T-helper 17 cell (primary cell): Measurements from ENCODE around the gene MGAT4A. TPM values are rescaled to one million over a fixed set of nuclear protein-coding genes. Genes with fewer than 3 reads are reported as not detected.
A peak's percentile ranks its signal among the peaks of the same experiment; 100 is the strongest.

Source experiments
- ATAC-seq: fragments of 150-1000 bp; cut with Tn5 transposase; 2 replicates; pipeline ENCODE4 v1.10.0; 2021; ENCODE audit warnings: mild to moderate bottlenecking, moderate library complexity
- DNase-seq, 3 donors: peaks; one replicate each; pipeline versions ENCODE4 v3.0.0 to v3.0.0-alpha.2; 2020 to 2021
- H3K9me3 ChIP-seq: one replicate; pipeline ENCODE4 v1.7.0; 2013; ENCODE audit warnings: low read length, mild to moderate bottlenecking; ENCODE audit not compliant: control insufficient read depth, poor library complexity, severe bottlenecking
- H3K27ac Mint-ChIP-seq: one replicate; pipeline ENCODE4 v1.8.0; 2022; ENCODE audit warnings: mild to moderate bottlenecking, moderate library complexity, mixed read lengths
- H3K27me3 Mint-ChIP-seq: one replicate; pipeline ENCODE4 v1.8.0; 2022; ENCODE audit warnings: mixed read lengths
- H3K36me3 Mint-ChIP-seq: one replicate; pipeline ENCODE4 v1.8.0; 2022; ENCODE audit warnings: low read depth, mixed read lengths
- H3K4me1 Mint-ChIP-seq: one replicate; pipeline ENCODE4 v1.8.0; 2022; ENCODE audit warnings: mild to moderate bottlenecking, mixed read lengths
- H3K4me3 Mint-ChIP-seq: one replicate; pipeline ENCODE4 v1.8.0; 2022; ENCODE audit warnings: mild to moderate bottlenecking, moderate library complexity, mixed read lengths
- total RNA-seq, 4 donors: library from RNA in 2 of 4; stranded (reverse) in 2 of 4; gene quantifications; one replicate each; pipeline ENCODE4 v1.2.3 and lab custom pipeline; 2022 to 2026

Gene MGAT4A
- total RNA-seq, 2 donors from 2014 or later: 187 to 205 TPM

DNA sequence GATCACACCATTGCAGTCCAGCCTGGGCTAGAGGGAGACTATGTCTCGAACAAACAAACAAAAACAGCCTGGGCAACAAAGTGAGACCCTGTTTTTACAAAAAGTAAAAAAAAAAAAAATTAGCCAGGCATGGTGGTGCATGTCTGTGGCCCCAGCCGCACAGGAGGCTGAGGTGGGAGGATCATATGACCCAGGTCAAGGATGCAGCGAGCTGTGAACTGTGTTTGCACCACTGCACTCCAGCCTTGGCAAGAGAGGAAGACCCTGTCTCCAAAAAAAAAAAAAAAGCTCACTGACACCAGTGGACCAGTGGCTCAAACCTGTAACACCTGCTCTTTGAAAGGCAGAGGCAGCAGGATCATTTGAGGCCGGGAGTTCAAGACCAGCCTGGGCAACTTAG lies 82.5 kb downstream of the MGAT4A start:
- H3K27me3 Mint-ChIP-seq: no peaks in the 10 kb centered on the region
- ATAC-seq (no peak), DNase-seq (no peak)
- no peak overlapping the region for H3K4me3 Mint-ChIP-seq
- H3K9me3 ChIP-seq: no peaks in the 10 kb centered on the region
- H3K27ac Mint-ChIP-seq: peak overlapping the region; percentile 94
- peaks cover 43% of the 10 kb centered on the region for H3K4me1 Mint-ChIP-seq
- H3K36me3 Mint-ChIP-seq: peaks cover 13% of the 10 kb centered on the region

DNA sequence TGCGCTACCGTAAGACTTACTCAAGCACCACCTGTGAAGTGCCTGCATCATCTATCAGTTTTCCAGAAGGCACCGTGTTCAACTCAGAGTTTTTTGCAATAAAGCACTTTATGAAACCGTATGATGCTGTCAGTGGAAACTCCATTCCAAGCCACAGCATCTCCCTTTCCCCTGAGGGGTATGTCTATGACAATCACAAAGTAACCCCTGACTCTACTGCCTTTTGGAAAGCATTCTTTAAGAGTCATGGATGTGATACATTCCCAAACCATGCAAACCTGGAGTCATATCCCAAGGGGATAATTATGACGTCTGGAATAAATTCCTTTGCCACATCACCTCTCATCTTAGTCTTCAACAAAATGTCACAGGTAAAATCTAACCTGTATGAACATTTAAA lies 83.3 kb downstream of the MGAT4A start:
- peak overlapping the region; percentile 81 for H3K27ac Mint-ChIP-seq
- H3K36me3 Mint-ChIP-seq: peaks cover 11% of the 10 kb centered on the region
- no peaks in the 10 kb centered on the region for H3K9me3 ChIP-seq
- no peak for ATAC-seq
- H3K4me3 Mint-ChIP-seq: no peak overlapping the region
- no peaks in the 10 kb centered on the region for H3K27me3 Mint-ChIP-seq
- peaks cover 34% of the 10 kb centered on the region for H3K4me1 Mint-ChIP-seq
- DNase-seq: no peak

DNA sequence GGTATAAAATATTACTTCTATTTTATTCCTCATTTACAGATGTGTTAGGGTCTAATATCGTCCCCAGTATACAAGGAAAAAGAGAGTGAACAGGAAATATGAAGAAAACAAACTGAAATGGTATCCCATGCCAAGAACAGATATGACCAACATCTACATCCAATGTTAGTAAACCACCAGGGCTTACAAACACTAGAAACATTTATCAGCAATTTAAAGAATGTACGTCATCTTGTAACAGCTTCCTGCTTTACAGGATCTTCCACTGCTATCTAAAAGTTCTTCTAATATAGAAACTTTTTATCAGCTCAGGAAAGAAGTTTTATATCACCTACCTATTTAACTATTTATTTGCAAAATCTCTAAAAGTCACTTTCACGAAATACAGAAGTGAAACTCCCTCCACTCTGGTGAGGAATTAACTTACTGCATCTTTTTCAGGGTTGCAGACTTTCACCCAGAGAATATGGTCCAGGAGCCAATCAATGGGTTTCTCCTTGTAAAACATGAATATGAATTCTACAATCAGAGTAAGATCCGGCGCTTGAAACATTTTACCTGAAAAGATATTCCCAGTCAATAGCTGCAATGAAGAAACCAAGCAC lies 87.3 kb downstream of the MGAT4A start:
- peaks cover 6% of the 10 kb centered on the region for H3K4me1 Mint-ChIP-seq
- no peak for DNase-seq
- no peaks in the 10 kb centered on the region for H3K27me3 Mint-ChIP-seq
- no peak for ATAC-seq
- H3K4me3 Mint-ChIP-seq: no peak overlapping the region
- H3K36me3 Mint-ChIP-seq: peaks cover 4% of the 10 kb centered on the region
- peak overlapping the region; percentile 81 for H3K27ac Mint-ChIP-seq
- no peaks in the 10 kb centered on the region for H3K9me3 ChIP-seq

DNA sequence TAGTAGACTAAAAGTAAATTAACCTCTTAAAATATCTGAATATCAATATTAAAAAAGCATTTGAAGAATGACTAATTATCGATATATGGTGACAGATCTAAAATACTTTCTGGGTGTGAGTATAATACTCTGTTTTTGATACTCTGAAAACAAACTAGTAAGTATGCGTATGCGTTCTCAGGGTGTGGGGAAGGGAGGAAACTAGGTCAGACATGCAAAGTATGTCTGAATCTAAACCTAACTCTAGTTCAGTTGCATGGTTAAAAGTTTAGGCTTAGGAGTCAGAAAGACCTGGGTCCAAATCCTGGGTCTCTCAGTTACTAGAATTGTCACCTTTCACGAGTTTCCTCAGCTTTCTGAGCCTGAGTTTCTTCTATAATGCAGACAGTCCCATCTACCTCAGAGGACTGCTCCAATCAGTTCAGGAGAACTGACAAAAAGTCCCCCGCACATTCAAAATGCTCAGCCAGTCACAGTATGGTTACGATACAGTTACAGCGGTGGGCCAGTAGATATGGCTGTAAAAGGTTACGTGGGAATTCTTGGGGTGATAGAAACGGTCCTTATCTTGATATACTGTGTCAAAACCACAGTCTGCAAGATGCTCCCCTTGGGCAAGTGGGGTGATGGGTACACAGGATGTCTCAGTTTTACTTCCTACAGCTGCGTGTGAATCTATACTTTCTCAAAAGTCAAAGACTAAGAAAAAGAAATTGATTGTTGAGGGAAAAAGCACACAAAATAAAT lies 93.4 kb downstream of the MGAT4A start:
- H3K27ac Mint-ChIP-seq: peak overlapping the region; percentile 87
- H3K27me3 Mint-ChIP-seq: no peaks in the 10 kb centered on the region
- DNase-seq (peak in 2 of 3 donors; percentile 25 to 40), ATAC-seq (peak; percentile 87)
- peaks cover 30% of the 10 kb centered on the region for H3K4me1 Mint-ChIP-seq
- no peaks in the 10 kb centered on the region for H3K9me3 ChIP-seq
- H3K4me3 Mint-ChIP-seq: peak overlapping the region; percentile 73
- peaks cover 12% of the 10 kb centered on the region for H3K36me3 Mint-ChIP-seq

DNA sequence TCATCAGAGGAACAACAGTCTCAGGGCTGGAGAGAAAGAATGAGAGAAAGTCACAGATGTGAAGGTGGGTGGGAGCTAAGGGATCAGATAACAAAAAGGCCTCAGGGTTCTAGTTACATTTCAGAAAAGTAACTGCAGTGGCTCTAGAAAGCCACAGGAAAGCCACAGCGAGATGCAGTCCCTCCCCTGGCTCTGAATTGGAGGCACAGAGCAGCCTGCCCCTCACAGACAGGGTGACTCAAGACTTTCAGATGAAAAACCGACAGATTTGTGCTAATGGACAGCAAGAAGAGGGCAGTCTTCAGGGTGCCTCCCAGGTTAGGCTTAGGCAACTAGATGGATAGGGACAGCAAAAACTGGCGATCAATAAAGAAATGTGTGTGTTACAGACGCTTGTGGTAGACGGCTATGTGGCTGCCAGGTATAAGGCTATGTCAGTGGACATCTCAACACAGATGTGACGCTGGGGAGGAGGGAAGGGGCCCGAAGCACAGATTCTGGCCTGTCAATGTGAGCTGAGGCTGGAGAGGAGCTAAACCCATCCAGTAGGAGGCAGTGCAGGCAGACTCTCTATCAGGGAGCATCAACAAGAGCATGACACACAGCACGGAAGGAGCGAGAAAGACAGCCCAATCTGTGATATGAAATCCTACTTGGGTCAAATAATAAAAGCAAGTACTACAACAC lies 96.4 kb downstream of the MGAT4A start:
- Mint-ChIP-seq H3K27me3 (no peaks in the 10 kb centered on the region), H3K4me1 (peaks cover 38% of the 10 kb centered on the region), H3K27ac (peak overlapping the region; percentile 96), H3K4me3 (peak overlapping the region; percentile 71), H3K36me3 (peaks cover 15% of the 10 kb centered on the region)
- peak in 1 of 3 donors; percentile 41 for DNase-seq
- ATAC-seq: peak; percentile 37
- H3K9me3 ChIP-seq: no peaks in the 10 kb centered on the region

DNA sequence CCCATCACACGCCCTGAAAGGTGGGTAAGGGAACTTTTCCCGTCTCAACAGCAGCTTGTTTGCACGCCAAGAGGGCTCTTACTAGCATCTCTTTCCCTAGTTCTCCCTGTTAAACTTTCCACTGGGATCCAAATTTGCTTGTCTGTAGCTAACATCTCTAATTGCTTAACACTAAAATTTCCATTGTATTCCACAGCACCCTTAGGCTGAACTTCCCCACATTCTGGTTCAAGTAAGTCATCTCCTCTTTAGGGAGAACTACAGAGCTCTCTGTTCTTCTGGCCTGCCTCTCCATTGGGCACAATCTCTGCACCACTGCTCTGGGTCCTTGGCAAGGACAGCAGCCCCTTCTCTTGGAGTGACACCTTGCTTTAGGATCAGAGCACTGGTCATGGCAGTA lies 98.6 kb downstream of the MGAT4A start:
- peaks cover 15% of the 10 kb centered on the region for H3K36me3 Mint-ChIP-seq
- ATAC-seq: no peak

DNA sequence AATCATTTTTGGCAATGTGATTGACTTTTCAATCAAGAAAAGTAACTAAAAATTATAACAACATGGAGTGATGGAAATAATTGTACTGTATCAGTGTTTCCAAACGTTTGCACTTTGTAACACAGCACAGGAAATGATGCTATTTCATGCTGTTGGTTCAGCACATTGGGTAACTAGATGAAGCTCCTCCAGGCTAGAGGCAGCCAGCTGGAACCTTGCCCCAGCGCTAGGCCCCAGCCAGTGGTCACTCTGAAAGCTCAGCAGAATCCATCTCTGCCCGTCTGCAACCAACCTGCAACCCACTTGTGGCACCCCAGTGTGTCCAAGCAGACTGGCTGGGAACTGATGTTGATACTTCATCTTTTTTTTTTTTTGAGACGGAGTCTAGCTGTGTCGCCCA lies 107.3 kb downstream of the MGAT4A start:
- Mint-ChIP-seq H3K4me3 (no peak overlapping the region), H3K4me1 (peaks cover 17% of the 10 kb centered on the region), H3K36me3 (peaks cover 11% of the 10 kb centered on the region), H3K27ac (no peak overlapping the region), H3K27me3 (no peaks in the 10 kb centered on the region)
- ATAC-seq (no peak), DNase-seq (no peak)
- H3K9me3 ChIP-seq: no peaks in the 10 kb centered on the region

More for the DNA sequence above, 98.6 kb downstream of the MGAT4A start:
- H3K27me3 Mint-ChIP-seq: no peaks in the 10 kb centered on the region
- H3K27ac Mint-ChIP-seq: peak overlapping the region; percentile 96
- DNase-seq: no peak
- H3K9me3 ChIP-seq: no peaks in the 10 kb centered on the region
- peaks cover 33% of the 10 kb centered on the region for H3K4me1 Mint-ChIP-seq
- H3K4me3 Mint-ChIP-seq: peak overlapping the region; percentile 57

DNA sequence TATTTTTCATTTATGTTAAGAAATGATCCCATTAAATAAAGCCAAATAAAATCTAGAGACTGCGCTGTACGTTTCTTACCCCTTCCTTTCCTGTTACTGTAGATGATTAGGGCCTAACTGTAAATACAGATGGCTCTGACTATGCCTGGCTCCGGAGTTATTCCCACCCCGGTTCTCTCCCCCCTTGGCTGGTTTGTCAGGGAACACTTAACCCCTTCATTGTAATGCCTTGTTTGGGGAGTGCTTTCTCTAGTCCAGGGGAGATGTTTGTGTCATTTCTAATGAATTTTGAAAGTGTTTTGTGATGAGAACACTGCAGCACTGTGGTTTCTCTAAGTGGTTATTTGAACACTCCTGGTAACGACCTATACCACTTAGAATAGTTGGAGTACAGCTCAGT lies 113.8 kb downstream of the MGAT4A start:
- no peak for ATAC-seq
- H3K9me3 ChIP-seq: no peaks in the 10 kb centered on the region
- no peaks in the 10 kb centered on the region for H3K27me3 Mint-ChIP-seq
- H3K27ac Mint-ChIP-seq: peak overlapping the region; percentile 34
- peaks cover 25% of the 10 kb centered on the region for H3K4me1 Mint-ChIP-seq
- H3K36me3 Mint-ChIP-seq: peaks cover 7% of the 10 kb centered on the region
- DNase-seq: no peak
- no peak overlapping the region for H3K4me3 Mint-ChIP-seq

DNA sequence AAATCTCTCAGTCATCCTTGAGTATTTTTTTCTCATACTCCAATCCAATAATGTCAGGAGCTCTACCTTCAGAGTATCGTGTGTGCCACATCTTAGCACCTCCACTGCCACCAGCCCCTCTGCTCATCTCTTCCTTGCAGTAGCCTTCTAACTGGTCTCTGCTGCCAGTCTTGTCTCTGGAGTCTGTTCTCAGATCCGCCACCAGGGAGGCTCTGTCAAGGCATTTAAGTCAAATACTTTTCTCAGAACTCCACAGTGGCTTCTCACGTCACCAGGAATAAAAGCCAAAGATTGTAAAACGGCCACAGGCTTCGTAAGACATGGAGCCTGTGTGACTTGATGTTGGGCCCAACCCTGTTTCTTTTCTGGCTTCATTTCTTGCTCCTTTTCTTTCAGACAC lies 115.5 kb downstream of the MGAT4A start:
- Mint-ChIP-seq H3K4me1 (peaks cover 30% of the 10 kb centered on the region), H3K27ac (peak overlapping the region; percentile 27), H3K36me3 (peaks cover 7% of the 10 kb centered on the region), H3K4me3 (no peak overlapping the region), H3K27me3 (no peaks in the 10 kb centered on the region)
- H3K9me3 ChIP-seq: no peaks in the 10 kb centered on the region
- peak; percentile 40 for ATAC-seq
- DNase-seq: no peak

DNA sequence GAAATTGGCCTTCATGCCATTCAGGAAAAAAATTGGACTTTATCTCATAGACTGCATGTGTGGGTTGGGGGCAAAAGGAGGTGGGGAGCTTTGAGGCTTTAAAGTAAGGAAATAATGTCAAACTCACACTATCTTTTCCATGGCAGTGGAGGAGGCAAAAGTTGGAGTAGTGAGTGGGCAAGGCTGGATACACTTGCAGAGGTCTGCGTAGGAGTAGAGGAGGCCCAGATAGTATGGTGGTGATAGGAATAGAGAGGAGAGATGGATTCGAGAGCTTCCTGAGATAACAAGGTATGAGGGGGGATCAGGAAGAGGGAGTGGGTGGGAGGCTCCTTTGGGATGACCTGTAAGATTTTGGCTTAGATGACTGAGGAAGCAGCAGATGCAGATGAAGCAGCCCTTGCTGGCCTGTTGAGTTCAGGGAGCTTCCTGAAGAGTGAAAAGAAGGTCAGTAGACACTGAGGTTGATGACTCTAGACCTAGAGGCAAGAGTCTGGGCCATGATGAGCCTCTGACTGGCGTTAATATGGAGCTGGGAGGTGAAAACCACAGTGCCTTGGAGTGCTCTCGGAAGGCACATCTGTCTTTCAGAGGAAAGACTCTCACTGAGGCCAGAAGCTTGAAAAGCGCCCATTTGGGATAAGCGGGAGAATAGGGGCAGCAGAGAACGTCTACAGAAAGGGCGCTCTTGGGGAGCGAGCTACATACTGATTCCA lies 116.8 kb downstream of the MGAT4A start:
- H3K27me3 Mint-ChIP-seq: no peaks in the 10 kb centered on the region
- H3K27ac Mint-ChIP-seq: peak overlapping the region; percentile 98
- no peaks in the 10 kb centered on the region for H3K9me3 ChIP-seq
- H3K36me3 Mint-ChIP-seq: peaks cover 5% of the 10 kb centered on the region
- ATAC-seq (no peak), DNase-seq (no peak)
- peaks cover 37% of the 10 kb centered on the region for H3K4me1 Mint-ChIP-seq
- peak overlapping the region; percentile 46 for H3K4me3 Mint-ChIP-seq

DNA sequence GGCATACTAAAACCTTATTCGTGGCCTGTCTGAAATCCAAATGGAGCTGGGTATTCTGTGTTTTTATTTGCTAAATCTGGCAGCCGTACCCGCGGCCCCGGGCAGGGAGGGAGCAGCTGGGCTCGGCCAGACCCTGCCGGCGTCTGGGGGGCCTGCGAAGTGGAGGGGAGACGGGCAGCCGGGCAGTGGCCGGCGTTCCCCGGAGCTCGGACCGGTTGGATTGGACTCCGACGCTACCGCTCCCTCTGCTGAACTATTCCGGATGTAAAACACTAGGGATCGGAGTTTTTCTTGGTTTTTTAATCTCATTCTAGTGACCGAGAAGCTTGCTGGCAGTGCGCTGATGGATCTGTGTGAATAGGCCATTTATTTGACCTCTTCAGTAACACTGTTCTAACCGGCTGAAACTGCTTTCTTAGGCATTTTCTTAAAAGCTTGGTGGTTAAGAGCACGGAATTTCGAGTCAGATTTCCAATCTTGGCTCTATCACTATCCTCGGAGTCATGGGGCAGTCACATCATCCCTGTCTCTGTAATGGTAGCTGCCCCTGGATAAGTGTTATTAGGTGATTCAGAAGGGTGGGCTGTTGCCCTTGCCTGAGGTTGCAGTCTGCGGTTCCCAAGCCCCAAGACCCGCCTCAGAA lies 121.8 kb downstream of the MGAT4A start:
- Mint-ChIP-seq H3K27ac (peak overlapping the region; percentile 98), H3K36me3 (peaks cover 3% of the 10 kb centered on the region), H3K4me3 (peak overlapping the region; percentile 95), H3K27me3 (no peaks in the 10 kb centered on the region), H3K4me1 (peaks cover 48% of the 10 kb centered on the region)
- ATAC-seq (peak; percentile 6), DNase-seq (no peak)
- no peaks in the 10 kb centered on the region for H3K9me3 ChIP-seq

DNA sequence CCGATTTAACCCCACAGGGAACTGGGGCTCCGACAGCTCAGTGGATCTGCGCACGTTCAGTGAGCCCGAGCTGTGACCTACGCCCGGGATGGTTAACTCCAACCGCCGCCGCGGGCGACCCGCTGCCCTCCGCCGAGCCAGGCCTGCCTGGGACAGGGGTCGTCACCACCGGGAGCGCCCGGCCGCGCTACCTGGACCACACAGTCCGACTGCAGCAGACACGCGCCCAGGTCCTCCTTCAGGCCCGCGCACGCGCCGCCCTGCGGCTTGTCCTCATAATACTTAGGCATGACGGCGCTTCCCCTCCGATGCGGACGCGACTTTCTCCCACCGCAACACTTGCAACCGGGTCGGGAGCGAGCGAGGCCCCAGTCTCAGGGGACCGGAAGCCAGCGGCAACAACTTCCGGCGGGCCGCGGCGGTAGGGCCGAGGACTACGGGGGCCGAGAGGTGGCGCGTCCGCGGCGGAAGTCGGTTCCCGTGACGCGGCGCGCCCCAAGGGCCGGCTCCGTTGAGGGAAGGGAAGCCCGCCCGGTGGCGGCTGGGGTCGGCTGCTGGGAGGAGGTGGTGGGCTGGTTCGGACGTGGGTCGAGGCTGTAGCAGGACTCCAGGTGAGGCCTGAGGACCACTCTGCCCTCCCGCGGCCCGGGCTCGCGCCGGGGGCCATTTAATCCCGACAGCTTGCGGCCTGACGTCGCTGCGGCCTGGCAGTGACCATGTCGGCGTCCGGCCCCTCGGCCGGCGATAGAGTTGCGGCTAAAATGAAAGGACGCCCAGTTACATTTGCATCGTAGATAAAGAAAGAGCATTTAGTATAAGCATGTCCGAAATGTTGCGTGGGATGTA lies 122.6 kb downstream of the MGAT4A start, which contains the start of the genes COA5 and UNC50:
Gene COA5, minus strand, starts transcription at position 397 of the 846 bp plus-strand sequence. Its CDS starts 107 bp downstream, at position 290.
Gene UNC50, plus strand, starts transcription at position 474 of the 846 bp plus-strand sequence. CDS start 1,171 bp downstream, outside the sequence.
- Mint-ChIP-seq H3K27ac (peak within 1 kb of the TSS; percentile 98), H3K4me1 (peaks cover 44% of the 10 kb centered on the region), H3K36me3 (peaks cover 3% of the 10 kb centered on the region), H3K27me3 (no peaks in the 10 kb centered on the region), H3K4me3 (peak within 1 kb of the TSS; percentile 95)
- no peaks in the 10 kb centered on the region for H3K9me3 ChIP-seq
- DNase-seq (peak; percentile 79 to 88 (median 84)), ATAC-seq (peak; percentile 86)
